Measurements from ENCODE around the gene F2RL3. TPM values are rescaled to one million over a fixed set of nuclear protein-coding genes. Genes with fewer than 3 reads are reported as not detected.

Gene F2RL3
- total and polyA plus RNA-seq, 9 of the 15 experiments (the other 6 are each of a cell fraction or from before 2014, with no cell fraction given): 1.4 to 27.6 (median 11.9) TPM

DNA sequence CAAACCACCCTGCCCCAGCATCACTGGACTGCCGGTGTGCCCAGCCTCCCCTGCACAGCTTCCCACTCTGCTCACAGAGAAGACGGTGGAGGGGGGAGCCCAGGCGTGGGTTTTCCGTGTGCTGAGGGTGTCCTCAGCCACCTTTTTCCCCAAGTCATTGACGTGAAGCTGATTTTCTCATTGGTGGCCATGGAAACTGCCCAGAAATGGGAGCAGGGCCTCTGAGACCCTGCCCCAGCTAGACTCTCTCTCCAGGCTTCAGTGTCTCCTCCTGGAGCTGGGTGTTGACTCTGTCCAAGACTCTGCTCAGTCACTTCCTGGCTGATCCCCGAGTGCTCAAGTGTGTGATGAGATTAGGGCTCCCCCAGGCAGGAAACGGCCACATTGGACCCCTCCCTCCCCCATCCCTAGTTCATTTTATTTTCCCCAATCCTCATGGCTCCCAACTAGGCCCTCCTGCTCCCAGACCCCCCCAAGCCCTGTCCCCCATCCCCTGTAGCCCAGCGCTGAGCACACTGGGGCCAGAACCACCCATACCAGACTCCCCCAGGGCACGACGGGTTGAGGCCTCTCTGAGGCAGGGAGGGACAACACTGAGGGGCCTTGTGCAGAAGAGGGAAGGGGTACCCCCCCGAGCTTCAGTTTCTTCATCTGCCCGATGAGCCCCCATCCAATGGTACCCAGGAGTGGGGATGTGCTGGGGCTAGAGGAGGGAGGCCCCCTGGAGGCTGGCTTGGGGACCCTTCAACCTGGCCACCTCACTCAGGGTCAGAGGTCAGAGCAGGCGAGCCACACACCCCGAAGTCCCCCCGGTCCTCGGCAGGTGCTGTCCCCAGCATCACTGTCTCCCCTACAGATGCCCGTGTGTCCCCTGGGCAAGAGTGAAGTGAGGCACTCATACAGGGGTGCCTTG, 1.2 kb upstream of the F2RL3 start (continued):
- TF ChIP-seq, protein P1, sequence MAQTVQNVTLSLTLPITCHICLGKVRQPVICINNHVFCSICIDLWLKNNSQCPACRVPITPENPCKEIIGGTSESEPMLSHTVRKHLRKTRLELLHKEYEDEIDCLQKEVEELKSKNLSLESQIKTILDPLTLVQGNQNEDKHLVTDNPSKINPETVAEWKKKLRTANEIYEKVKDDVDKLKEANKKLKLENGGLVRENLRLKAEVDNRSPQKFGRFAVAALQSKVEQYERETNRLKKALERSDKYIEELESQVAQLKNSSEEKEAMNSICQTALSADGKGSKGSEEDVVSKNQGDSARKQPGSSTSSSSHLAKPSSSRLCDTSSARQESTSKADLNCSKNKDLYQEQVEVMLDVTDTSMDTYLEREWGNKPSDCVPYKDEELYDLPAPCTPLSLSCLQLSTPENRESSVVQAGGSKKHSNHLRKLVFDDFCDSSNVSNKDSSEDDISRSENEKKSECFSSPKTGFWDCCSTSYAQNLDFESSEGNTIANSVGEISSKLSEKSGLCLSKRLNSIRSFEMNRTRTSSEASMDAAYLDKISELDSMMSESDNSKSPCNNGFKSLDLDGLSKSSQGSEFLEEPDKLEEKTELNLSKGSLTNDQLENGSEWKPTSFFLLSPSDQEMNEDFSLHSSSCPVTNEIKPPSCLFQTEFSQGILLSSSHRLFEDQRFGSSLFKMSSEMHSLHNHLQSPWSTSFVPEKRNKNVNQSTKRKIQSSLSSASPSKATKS (CRISPR knock-in tag; IDR thresholded peaks at IDR 0.05): no peak
- TF ChIP-seq ZNF766 (CRISPR knock-in tag; conservative IDR thresholded peaks at IDR 0.05) (no peak), KDM5B (IDR thresholded peaks at IDR 0.05; ENCODE audit: insufficient replicate concordance, low read depth, low read length) (peak; percentile 57), NFIC (IDR thresholded peaks at IDR 0.05) (no peak), SMAD4 (CRISPR knock-in tag; conservative IDR thresholded peaks at IDR 0.05) (0 out of 2 replicates have a peak, but pooled peaks have one; percentile 11), ZSCAN32 (CRISPR knock-in tag; IDR thresholded peaks at IDR 0.05) (0 out of 2 replicates have a peak, but pooled peaks have one; percentile 26), PHB2 (IDR thresholded peaks at IDR 0.05; ENCODE audit: low read depth) (no peak), MTA2 (IDR thresholded peaks at IDR 0.05; ENCODE audit: low read depth) (no peak), TAF9B (IDR thresholded peaks at IDR 0.05; ENCODE audit: partially characterized antibody) (peak; percentile 47)
- TF ChIP-seq, protein P2, sequence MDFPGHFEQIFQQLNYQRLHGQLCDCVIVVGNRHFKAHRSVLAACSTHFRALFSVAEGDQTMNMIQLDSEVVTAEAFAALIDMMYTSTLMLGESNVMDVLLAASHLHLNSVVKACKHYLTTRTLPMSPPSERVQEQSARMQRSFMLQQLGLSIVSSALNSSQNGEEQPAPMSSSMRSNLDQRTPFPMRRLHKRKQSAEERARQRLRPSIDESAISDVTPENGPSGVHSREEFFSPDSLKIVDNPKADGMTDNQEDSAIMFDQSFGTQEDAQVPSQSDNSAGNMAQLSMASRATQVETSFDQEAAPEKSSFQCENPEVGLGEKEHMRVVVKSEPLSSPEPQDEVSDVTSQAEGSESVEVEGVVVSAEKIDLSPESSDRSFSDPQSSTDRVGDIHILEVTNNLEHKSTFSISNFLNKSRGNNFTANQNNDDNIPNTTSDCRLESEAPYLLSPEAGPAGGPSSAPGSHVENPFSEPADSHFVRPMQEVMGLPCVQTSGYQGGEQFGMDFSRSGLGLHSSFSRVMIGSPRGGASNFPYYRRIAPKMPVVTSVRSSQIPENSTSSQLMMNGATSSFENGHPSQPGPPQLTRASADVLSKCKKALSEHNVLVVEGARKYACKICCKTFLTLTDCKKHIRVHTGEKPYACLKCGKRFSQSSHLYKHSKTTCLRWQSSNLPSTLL (IDR thresholded peaks at IDR 0.05): no peak
